Activated T-helper 1 cell treated with anti-CD3 and anti-CD28 coated beads, Interleukin-12 subunit alpha, Interleukin-12 subunit beta, Interleukin-2, Interleukin-4 antibody, amounts not matched to agents 30 ng/mL and 10 ng/mL and 1 ng/mL, durations not matched to agents 14 hours and 24 hours and 36 hours (primary cell): ENCODE data around the gene SPPL3. TPM values are rescaled to one million over a fixed set of nuclear protein-coding genes. Genes with fewer than 3 reads are reported as not detected.
"Not testable (repeated sequence)": the region's sequence is repeated elsewhere in the genome, so short reads cannot be mapped to it uniquely, and the experiment has no call there.

Source experiments
- DNase-seq: peaks from one replicate; pipeline ENCODE4 v3.0.0; 2021; ENCODE audit warnings: low spot score
- H3K27ac Mint-ChIP-seq: one replicate; pipeline ENCODE4 v1.8.0; 2021; ENCODE audit warnings: mild to moderate bottlenecking, mixed read lengths
- H3K27me3 Mint-ChIP-seq: one replicate; pipeline ENCODE4 v1.8.0; 2022; ENCODE audit warnings: mild to moderate bottlenecking, moderate library complexity, mixed read lengths; ENCODE audit not compliant: insufficient read depth
- H3K36me3 Mint-ChIP-seq: one replicate; pipeline ENCODE4 v1.8.0; 2021; ENCODE audit warnings: low read depth, mixed read lengths
- H3K4me1 Mint-ChIP-seq: one replicate; pipeline ENCODE4 v1.8.0; 2021; ENCODE audit warnings: low read depth, mixed read lengths
- H3K4me3 Mint-ChIP-seq: one replicate; pipeline ENCODE4 v1.8.0; 2021; ENCODE audit warnings: mild to moderate bottlenecking, moderate library complexity, mixed read lengths
- H3K9me3 Mint-ChIP-seq: one replicate; pipeline ENCODE4 v1.8.0; 2021; ENCODE audit warnings: mixed read lengths
- intact Hi-C: fragments of 100-400 bp; cut with micrococcal nuclease; formaldehyde crosslinking; loops from one replicate; pipeline ENCODE4 v1.15.1; 2024
- total RNA-seq: library from RNA; stranded (reverse); gene quantifications from 2 replicates; pipeline ENCODE4 v1.2.3, GENCODE V29; 2022

The SPPL3 gene
- total RNA-seq, 1 donor from 2014 or later, result 27.3 TPM

DNA sequence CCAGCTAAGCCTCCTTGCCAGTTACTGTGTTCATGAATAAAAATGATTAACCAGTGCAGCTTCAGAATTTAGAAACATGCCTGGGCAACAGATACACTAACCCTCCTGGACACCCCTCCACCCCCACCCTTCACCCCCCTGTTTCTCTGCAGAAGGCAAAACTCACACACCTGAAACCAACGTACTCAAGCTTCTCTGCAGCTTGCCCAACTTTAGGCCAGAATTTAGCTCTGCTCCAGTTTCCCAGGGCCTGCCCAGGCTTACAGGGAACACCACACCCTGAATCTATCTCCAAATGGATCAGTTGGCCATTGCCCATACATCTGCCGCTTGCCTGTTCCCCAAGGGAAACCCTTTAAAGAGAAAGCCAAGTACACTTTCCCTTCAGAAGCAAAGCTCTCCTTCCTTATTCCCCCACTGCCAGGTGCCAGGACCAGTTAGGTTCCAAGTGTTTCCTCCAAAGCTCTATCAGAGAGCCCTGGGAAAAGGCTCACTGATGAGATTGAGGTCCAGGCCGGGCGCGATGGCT, 1.8 kb upstream of the SPPL3 start:
- Mint-ChIP-seq H3K4me3 (peak overlapping the region; percentile 6), H3K4me1 (peaks cover 21% of the 10 kb centered on the region), H3K27me3 (peaks cover 9% of the 10 kb centered on the region), H3K9me3 (no peaks in the 10 kb centered on the region), H3K27ac (no peak overlapping the region), H3K36me3 (peaks cover 3% of the 10 kb centered on the region)
- intact Hi-C loops, result no loop called here
- no peak for DNase-seq

GRCh38 chr12:120903412-120904196, 554 bp downstream of the SPPL3 start:
- H3K4me1 Mint-ChIP-seq, result peaks cover 21% of the 10 kb centered on the region
- intact Hi-C loops, result loop anchor here (1.0 to 5.0 kb wide), 11 partner anchors 46 to 499 kb away; partner anchors contain the start of genes ACADS, C12orf43, COX6A1 and POP5
- H3K27me3 Mint-ChIP-seq, result no peaks in the 10 kb centered on the region

DNA sequence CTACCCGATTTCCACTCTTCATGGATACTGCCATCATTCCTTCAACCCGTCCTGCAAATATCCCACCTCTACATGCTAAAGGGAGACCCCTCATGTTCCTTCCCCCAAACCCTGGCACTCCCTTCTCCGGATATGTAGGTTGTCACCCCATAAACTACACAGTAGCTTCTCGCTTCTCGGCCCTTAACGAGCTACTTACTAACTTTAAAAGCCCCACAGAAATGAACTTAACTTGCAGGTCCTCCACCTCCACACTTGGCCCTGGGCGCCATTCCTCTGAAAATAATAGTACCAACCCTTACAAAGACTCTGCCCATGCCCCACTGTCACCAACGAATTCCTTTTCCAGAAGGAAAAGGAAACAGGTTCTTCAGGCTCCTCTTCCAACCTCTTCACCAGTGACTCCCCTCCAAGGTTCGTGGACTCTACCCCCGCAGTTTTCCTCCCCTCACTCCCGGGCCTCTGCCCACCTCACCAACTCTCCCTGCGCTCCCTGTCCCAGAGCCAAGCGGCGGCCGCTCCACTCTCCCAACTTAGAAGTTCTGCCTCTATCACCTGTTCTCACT, 1.2 kb downstream of the SPPL3 start:
- no peaks in the 10 kb centered on the region for H3K27me3 Mint-ChIP-seq
- H3K27ac Mint-ChIP-seq, result peak overlapping the region; percentile 94
- H3K36me3 Mint-ChIP-seq, result peaks cover 6% of the 10 kb centered on the region
- no peaks in the 10 kb centered on the region for H3K9me3 Mint-ChIP-seq
- no peak for DNase-seq
- intact Hi-C loops, result loop anchor here (1.0 to 5.0 kb wide), 10 partner anchors 46 to 499 kb away; partner anchors contain the start of genes ACADS, COX6A1, POP5 and RNF34
- peak overlapping the region; percentile 100 for H3K4me3 Mint-ChIP-seq
- peaks cover 21% of the 10 kb centered on the region for H3K4me1 Mint-ChIP-seq

More at GRCh38 chr12:120903412-120904196, 554 bp downstream of the SPPL3 start:
- H3K27ac Mint-ChIP-seq, result peak overlapping the region; percentile 94
- peak overlapping the region; percentile 100 for H3K4me3 Mint-ChIP-seq
- peak; percentile 61 for DNase-seq
- peaks cover 6% of the 10 kb centered on the region for H3K36me3 Mint-ChIP-seq
- H3K9me3 Mint-ChIP-seq, result no peaks in the 10 kb centered on the region

- H3K4me1 Mint-ChIP-seq, result peaks cover 21% of the 10 kb centered on the region
- peaks cover 6% of the 10 kb centered on the region for H3K36me3 Mint-ChIP-seq
- H3K4me3 Mint-ChIP-seq, result peak overlapping the region; percentile 17
- no peaks in the 10 kb centered on the region for H3K27me3 Mint-ChIP-seq
- intact Hi-C loops, result loop anchor here (5.0 kb wide), 8 partner anchors 45 to 500 kb away; partner anchors contain the start of genes COX6A1, POP5 and RNF34
- no peak overlapping the region for H3K27ac Mint-ChIP-seq
- DNase-seq, result no peak
- no peaks in the 10 kb centered on the region for H3K9me3 Mint-ChIP-seq
Measured at GRCh38 chr12:120901818-120902217, 2.3 kb downstream of the SPPL3 start.

DNA sequence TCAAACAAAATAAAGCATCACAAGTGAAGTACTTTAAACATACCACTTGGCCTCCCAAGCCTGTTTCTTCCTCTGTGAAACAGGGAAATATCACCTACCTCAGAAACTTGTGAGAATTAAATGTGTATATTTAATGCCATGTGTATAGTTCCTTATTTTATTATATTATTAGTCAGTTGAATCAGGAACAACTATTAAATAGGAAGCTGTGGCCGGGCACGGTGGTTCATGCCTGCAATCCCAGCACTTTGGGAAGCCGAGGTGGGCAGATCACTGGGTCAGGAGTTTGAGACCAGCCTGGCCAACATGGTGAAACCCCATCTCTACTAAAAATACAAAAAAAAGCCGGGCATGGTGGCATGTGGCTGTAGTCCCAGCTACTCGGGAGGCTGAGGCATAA, 3.1 kb downstream of the SPPL3 start:
- not testable (repeated sequence) for H3K27me3 Mint-ChIP-seq, DNase-seq, H3K36me3 Mint-ChIP-seq, H3K4me3 Mint-ChIP-seq, H3K9me3 Mint-ChIP-seq, H3K27ac Mint-ChIP-seq
- intact Hi-C loops, result loop anchor here (5.0 kb wide), 8 partner anchors 44 to 501 kb away; partner anchors contain the start of genes COX6A1, POP5 and RNF34
- H3K4me1 Mint-ChIP-seq, result peaks cover 25% of the 10 kb centered on the region

GRCh38 chr12:120895532-120895931, 8.6 kb downstream of the SPPL3 start:
- no peaks in the 10 kb centered on the region for H3K27me3 Mint-ChIP-seq
- intact Hi-C loops, result no loop called here
- H3K9me3 Mint-ChIP-seq, result no peaks in the 10 kb centered on the region
- H3K27ac Mint-ChIP-seq, result no peak overlapping the region
- peaks cover 11% of the 10 kb centered on the region for H3K36me3 Mint-ChIP-seq
- peaks cover 16% of the 10 kb centered on the region for H3K4me1 Mint-ChIP-seq
- H3K4me3 Mint-ChIP-seq, result no peak overlapping the region
- DNase-seq, result no peak

DNA sequence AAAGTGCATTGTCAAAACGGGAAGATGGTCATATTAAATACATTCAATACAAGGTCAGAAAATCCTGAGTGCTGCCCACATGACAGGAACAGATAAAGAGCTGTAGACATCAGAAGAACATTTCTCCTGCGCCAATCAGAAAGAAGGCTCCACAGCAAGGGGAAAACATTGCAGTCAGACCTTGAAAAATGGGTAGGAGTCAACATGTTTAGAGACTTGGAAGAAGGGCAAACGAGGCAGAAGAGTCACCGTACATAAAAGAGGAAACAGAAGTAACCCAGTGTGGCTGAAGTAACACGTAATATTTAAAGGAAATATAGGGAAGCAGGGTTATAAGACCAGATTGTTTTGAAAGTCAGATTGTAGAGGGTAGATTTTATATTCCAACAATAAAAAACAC, 11.9 kb downstream of the SPPL3 start:
- Mint-ChIP-seq H3K36me3 (peaks cover 8% of the 10 kb centered on the region), H3K4me1 (peaks cover 16% of the 10 kb centered on the region), H3K27ac (no peak overlapping the region), H3K27me3 (no peaks in the 10 kb centered on the region), H3K9me3 (no peaks in the 10 kb centered on the region), H3K4me3 (no peak overlapping the region)
- DNase-seq, result no peak
- intact Hi-C loops, result no loop called here

DNA sequence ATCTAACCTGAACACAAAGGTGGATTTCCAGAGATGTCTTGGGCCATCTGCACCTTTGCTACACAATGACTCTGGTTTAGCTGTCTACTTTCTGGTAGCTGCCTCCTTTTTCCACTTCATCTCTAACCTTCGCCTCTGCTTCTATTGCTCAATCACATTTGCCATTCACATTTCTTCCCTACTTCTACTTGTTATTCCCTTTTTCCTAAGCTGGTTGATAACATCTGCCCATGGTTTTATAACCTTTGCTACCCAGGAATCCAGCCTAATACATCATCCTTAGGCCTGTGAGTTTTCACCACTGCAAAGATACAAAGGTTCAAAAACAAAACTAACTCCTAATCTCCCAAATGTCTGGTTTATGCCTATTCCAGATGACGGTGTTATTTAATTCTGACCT, 13.2 kb downstream of the SPPL3 start:
- intact Hi-C loops, result no loop called here
- Mint-ChIP-seq H3K27me3 (no peaks in the 10 kb centered on the region), H3K27ac (no peak overlapping the region), H3K36me3 (peaks cover 11% of the 10 kb centered on the region), H3K9me3 (no peaks in the 10 kb centered on the region), H3K4me1 (peaks cover 20% of the 10 kb centered on the region), H3K4me3 (no peak overlapping the region)
- DNase-seq, result no peak

DNA sequence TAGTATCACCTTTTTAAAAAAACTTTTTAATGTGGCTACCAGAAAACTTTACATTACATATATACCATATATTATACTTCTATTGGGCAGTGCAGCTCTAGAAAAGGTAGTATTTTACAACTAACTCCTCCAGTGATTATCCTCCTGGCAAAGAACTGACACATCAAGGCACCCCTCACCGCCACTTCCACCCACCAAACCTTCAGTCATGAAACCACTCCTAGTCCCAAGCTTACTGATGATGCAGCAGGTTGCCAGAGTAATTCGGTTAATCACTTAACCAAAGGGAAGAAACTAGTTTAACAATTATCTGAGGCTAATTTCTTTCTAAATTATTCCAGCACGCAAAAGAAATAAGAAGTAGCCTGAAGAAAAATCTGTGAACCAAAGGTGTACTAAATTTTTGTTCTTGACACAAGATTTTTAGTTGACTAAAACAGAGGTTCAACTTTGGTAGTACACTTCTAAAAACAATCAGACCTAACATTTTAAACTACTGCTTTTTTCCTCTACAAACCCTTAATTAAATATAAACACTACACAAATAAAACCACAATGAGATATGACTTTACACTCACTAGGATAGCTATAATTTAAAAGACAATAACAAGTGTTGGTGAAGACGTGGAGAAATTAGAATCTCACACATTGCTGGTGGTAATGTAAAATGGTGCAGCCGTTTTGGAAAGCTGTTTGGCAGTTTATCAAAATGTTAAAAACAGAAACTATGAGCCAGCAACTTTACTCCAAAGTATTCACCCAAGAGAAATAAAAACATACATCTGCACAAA, 16.7 kb downstream of the SPPL3 start:
- H3K4me3 Mint-ChIP-seq, result no peak overlapping the region
- intact Hi-C loops, result no loop called here
- DNase-seq, result no peak
- H3K36me3 Mint-ChIP-seq, result peaks cover 5% of the 10 kb centered on the region
- H3K9me3 Mint-ChIP-seq, result no peaks in the 10 kb centered on the region
- H3K27me3 Mint-ChIP-seq, result no peaks in the 10 kb centered on the region
- no peak overlapping the region for H3K27ac Mint-ChIP-seq
- peaks cover 22% of the 10 kb centered on the region for H3K4me1 Mint-ChIP-seq

GRCh38 chr12:120886199-120887018, 17.7 kb downstream of the SPPL3 start:
- no peaks in the 10 kb centered on the region for H3K27me3 Mint-ChIP-seq
- DNase-seq, result no peak
- intact Hi-C loops, result no loop called here
- peak overlapping the region; percentile 59 for H3K27ac Mint-ChIP-seq
- H3K9me3 Mint-ChIP-seq, result no peaks in the 10 kb centered on the region
- peaks cover 3% of the 10 kb centered on the region for H3K36me3 Mint-ChIP-seq
- H3K4me1 Mint-ChIP-seq, result peaks cover 16% of the 10 kb centered on the region
- H3K4me3 Mint-ChIP-seq, result peak overlapping the region; percentile 8

DNA sequence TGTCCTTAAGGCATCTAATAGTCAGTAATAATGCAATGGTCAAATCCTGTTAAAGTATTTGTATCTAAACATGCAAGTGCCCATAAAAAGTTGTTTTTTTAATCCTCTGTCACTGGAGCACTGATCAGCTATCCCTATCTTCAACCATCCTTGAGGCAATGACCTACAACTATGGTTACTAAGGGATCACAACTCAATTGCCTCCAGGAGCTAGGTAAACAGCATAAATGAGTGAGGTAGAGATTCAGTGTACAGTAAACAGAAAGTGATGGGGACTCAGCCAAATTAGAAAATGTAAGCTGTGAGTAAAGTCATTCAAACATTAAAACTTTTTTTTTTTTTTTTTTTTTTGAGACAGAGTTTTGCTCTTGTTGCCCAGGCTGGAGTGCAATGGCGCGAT, 18.6 kb downstream of the SPPL3 start:
- no peaks in the 10 kb centered on the region for H3K9me3 Mint-ChIP-seq
- H3K27ac Mint-ChIP-seq, result no peak overlapping the region
- no peaks in the 10 kb centered on the region for H3K27me3 Mint-ChIP-seq
- H3K36me3 Mint-ChIP-seq, result peaks cover 3% of the 10 kb centered on the region
- intact Hi-C loops, result no loop called here
- H3K4me1 Mint-ChIP-seq, result peaks cover 16% of the 10 kb centered on the region
- no peak overlapping the region for H3K4me3 Mint-ChIP-seq
- DNase-seq, result no peak

GRCh38 chr12:120884644-120885043, 19.5 kb downstream of the SPPL3 start:
- no peak overlapping the region for H3K4me3 Mint-ChIP-seq
- intact Hi-C loops, result no loop called here

More at GRCh38 chr12:120884644-120885043, 19.5 kb downstream of the SPPL3 start:
- H3K27me3 Mint-ChIP-seq, result no peaks in the 10 kb centered on the region
- peaks cover 20% of the 10 kb centered on the region for H3K4me1 Mint-ChIP-seq
- peaks cover 3% of the 10 kb centered on the region for H3K36me3 Mint-ChIP-seq
- no peaks in the 10 kb centered on the region for H3K9me3 Mint-ChIP-seq
- DNase-seq, result no peak
- no peak overlapping the region for H3K27ac Mint-ChIP-seq
